ENCODE data around the gene ADAMTS9.

ADAMTS9 gene

DNA sequence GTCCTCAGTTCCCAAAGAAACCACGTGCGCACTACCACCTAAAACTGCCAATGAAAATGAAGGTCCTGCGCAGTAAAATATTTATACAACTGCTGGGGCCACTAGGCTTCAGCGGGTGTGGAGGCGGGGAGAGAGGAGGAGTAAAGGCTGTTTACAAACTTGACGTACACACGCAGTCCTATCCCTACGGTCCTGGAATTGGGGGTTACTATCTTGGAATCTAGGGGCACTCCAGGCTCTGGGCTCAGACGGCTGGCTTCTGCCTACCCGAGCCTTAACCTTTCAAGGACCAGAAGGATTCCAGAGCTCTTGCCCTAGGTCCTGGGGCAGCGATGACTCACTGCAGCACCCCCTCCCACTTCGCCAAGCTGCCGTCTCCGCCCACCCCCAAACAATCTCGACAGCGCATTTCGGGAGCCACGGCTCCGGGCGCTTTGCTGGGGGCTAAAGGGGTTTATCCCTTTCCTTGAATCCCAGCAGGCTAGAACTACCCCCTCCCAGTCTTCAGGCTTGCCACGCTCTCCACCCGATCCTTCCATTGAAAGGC, 3.0 kb downstream of the ADAMTS9 start:
- Histone ChIP-seq H3K36me3 (ENCODE audit: control insufficient read depth, low read depth, low read length) (no peaks in the 10 kb centered on the region), H3K9me3 (ENCODE audit: control insufficient read depth, low read depth, low read length) (no peaks in the 10 kb centered on the region), H3K27ac (ENCODE audit: low read length) (no peak overlapping the region), H3K27me3 (ENCODE audit: control insufficient read depth, insufficient read depth, low read length) (peaks cover 92% of the 10 kb centered on the region), H3K4me3 (ENCODE audit: low read length) (peak overlapping the region; percentile 70), H3K4me1 (ENCODE audit: control insufficient read depth, low read depth, low read length) (peaks cover 52% of the 10 kb centered on the region), H3K9ac (ENCODE audit: low read length) (no peak overlapping the region)

DNA sequence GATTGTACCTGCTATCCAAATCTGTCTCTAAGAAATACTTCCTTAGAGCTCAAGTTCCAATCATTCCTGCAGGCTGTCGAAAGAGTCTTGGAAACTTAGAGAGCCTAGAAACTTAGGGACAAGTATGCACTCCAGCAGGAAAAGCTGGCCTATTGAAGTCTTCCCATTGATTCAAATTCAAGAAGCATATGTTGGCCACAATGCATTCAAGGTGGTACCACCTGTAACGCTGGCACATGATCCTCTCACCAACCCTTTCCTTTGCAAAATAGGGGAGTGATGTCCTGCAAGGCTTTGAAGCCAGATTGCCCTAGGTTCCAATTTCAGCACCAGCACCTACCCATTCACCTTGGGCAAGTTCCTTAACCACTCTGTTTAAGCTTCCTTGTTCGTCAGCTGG, 6.0 kb downstream of the ADAMTS9 start:
- peak overlapping the region; percentile 6 for H3K4me3 ChIP-seq (ENCODE audit: low read length)
- no peaks in the 10 kb centered on the region for H3K36me3 ChIP-seq (ENCODE audit: control insufficient read depth, low read depth, low read length)
- peaks cover 94% of the 10 kb centered on the region for H3K27me3 ChIP-seq (ENCODE audit: control insufficient read depth, insufficient read depth, low read length)
- H3K4me1 ChIP-seq (ENCODE audit: control insufficient read depth, low read depth, low read length): peaks cover 55% of the 10 kb centered on the region
- no peaks in the 10 kb centered on the region for H3K9me3 ChIP-seq (ENCODE audit: control insufficient read depth, low read depth, low read length)
- no peak overlapping the region for H3K9ac ChIP-seq (ENCODE audit: low read length)
- no peak overlapping the region for H3K27ac ChIP-seq (ENCODE audit: low read length)

DNA sequence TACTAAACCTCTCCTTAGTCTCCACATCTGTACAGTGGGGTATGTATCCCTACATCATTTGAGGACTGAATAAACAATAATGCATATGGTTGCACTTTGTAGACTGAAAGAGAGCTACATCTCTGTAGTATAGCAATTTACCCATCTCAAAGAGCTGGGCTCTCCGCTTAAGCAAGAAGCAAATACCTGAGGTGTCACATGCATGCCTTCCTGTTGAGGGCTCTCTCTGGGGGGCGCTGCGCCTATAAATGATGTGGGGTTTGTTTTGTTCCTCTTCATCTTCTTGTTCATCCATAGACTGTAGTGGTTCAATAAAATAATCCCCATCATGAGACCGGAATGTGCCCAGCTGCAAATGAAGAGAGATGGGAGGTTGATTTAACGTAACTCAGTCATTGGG, 6.8 kb downstream of the ADAMTS9 start:
- Histone ChIP-seq H3K27ac (ENCODE audit: low read length) (no peak overlapping the region), H3K9me3 (ENCODE audit: control insufficient read depth, low read depth, low read length) (no peaks in the 10 kb centered on the region), H3K4me3 (ENCODE audit: low read length) (no peak overlapping the region), H3K4me1 (ENCODE audit: control insufficient read depth, low read depth, low read length) (peaks cover 54% of the 10 kb centered on the region), H3K9ac (ENCODE audit: low read length) (no peak overlapping the region), H3K27me3 (ENCODE audit: control insufficient read depth, insufficient read depth, low read length) (peaks cover 87% of the 10 kb centered on the region), H3K36me3 (ENCODE audit: control insufficient read depth, low read depth, low read length) (no peaks in the 10 kb centered on the region)

DNA sequence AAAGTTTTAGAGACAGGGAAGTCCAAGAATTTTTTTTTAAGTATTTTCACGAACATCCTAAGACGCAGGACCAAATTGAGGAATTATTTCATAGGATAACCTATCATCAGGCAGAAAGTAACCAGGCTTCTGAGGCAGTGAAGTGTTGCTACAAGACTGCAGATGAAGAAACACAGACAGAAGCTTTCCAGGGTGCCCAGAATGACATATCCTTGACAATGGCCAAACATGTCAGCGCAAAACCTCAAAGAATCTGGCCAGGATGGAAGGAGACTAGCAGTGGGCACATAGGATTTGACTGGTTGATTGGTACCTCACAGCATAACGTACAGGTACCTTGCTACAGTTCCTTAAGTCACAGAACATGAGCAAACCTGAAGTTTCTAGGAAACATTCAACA, 7.5 kb downstream of the ADAMTS9 start:
- H3K27ac ChIP-seq (ENCODE audit: low read length): no peak overlapping the region
- no peak overlapping the region for H3K9ac ChIP-seq (ENCODE audit: low read length)
- peaks cover 54% of the 10 kb centered on the region for H3K4me1 ChIP-seq (ENCODE audit: control insufficient read depth, low read depth, low read length)
- no peaks in the 10 kb centered on the region for H3K36me3 ChIP-seq (ENCODE audit: control insufficient read depth, low read depth, low read length)
- no peaks in the 10 kb centered on the region for H3K9me3 ChIP-seq (ENCODE audit: control insufficient read depth, low read depth, low read length)
- peaks cover 81% of the 10 kb centered on the region for H3K27me3 ChIP-seq (ENCODE audit: control insufficient read depth, insufficient read depth, low read length)
- H3K4me3 ChIP-seq (ENCODE audit: low read length): no peak overlapping the region

DNA sequence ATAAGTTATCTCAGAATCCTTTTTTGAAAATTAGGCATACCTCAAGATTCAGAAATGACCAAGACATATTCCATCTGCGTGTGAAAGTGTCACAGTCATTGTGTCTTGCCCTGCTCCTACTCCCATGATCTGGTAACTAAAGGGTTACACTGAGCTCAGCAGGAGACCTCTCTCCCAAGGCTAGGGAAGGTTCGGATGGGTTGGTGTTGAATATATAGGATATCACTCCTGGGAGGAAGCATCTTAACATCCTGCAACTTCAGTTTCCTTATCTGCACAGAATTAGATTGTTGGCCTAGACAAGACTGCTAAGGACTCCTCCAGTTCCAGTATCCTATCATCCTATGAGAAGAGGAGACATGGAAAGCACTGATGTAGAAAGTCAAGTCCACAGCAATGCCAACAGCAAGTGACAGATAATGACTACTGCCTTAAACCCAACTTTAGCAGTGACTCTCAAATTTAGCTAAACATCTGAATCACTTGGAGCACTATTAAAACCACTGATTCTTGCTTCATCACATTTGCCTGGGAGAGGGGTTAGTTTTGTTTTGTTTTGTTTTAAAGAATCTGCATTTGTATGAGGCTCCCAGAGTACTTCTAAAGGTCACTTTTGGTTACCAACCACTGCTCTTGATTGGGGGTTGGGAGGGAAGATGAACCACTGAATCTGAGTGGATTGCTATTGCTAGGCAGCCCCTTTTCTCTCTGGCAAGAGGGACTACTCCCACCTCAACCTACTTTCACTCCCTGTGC, 9.7 kb downstream of the ADAMTS9 start:
- Histone ChIP-seq H3K4me3 (ENCODE audit: low read length) (peak overlapping the region; percentile 4), H3K27me3 (ENCODE audit: control insufficient read depth, insufficient read depth, low read length) (peaks cover 59% of the 10 kb centered on the region), H3K27ac (ENCODE audit: low read length) (no peak overlapping the region), H3K9me3 (ENCODE audit: control insufficient read depth, low read depth, low read length) (no peaks in the 10 kb centered on the region), H3K9ac (ENCODE audit: low read length) (no peak overlapping the region), H3K4me1 (ENCODE audit: control insufficient read depth, low read depth, low read length) (peaks cover 46% of the 10 kb centered on the region), H3K36me3 (ENCODE audit: control insufficient read depth, low read depth, low read length) (no peaks in the 10 kb centered on the region)

DNA sequence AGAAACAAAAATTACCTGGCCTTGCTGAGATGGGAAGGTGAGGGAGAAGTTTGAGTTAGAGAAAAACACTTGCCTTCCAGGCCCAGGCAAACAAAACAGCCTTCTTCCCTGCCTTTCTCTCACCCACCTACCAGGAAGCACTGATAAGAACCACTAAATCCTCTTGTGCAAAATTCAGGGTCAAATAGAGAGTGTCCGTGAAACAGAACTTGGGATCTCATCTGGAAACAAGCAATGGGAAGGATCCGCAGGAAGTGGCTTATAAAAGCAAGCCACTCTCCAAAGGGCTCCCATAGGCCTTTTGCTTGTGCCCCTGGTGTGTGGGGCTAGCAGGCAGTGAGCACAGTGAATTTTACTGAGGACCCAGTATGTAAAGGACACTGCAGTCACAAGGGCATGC, 11.0 kb downstream of the ADAMTS9 start:
- H3K27me3 ChIP-seq (ENCODE audit: control insufficient read depth, insufficient read depth, low read length): peaks cover 46% of the 10 kb centered on the region
- H3K4me3 ChIP-seq (ENCODE audit: low read length): no peak overlapping the region
- no peaks in the 10 kb centered on the region for H3K9me3 ChIP-seq (ENCODE audit: control insufficient read depth, low read depth, low read length)
- H3K4me1 ChIP-seq (ENCODE audit: control insufficient read depth, low read depth, low read length): peaks cover 33% of the 10 kb centered on the region
- H3K27ac ChIP-seq (ENCODE audit: low read length): no peak overlapping the region
- no peak overlapping the region for H3K9ac ChIP-seq (ENCODE audit: low read length)
- H3K36me3 ChIP-seq (ENCODE audit: control insufficient read depth, low read depth, low read length): no peaks in the 10 kb centered on the region

DNA sequence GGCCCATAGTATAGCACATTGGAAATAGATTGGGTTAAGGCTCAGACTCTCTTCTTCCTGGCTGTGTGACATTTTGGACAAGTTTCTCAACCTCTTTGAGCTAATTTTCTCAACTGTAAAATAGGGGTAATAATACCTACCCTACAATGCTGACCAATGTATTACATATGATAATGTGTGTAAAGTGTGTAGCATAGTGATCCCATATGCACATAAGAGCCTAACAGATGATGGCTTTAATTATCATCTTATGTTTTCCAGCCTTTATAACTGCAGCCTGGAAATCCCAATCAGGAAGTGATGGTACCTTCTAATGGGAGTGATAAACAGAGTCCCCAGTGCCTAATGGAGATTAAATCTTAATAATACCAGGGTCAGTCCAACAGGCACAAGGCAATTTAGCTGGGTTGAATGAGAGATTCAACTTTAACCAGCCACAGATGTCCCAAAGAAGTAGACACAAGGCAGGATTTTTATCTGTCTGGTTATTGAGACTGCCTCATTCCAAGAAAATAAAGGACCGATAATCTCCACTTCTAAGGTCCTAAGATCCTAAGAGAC, 12.0 kb downstream of the ADAMTS9 start:
- H3K36me3 ChIP-seq (ENCODE audit: control insufficient read depth, low read depth, low read length): no peaks in the 10 kb centered on the region
- no peaks in the 10 kb centered on the region for H3K9me3 ChIP-seq (ENCODE audit: control insufficient read depth, low read depth, low read length)
- no peak overlapping the region for H3K27ac ChIP-seq (ENCODE audit: low read length)
- peaks cover 23% of the 10 kb centered on the region for H3K4me1 ChIP-seq (ENCODE audit: control insufficient read depth, low read depth, low read length)
- no peak overlapping the region for H3K9ac ChIP-seq (ENCODE audit: low read length)
- no peak overlapping the region for H3K4me3 ChIP-seq (ENCODE audit: low read length)
- H3K27me3 ChIP-seq (ENCODE audit: control insufficient read depth, insufficient read depth, low read length): peaks cover 37% of the 10 kb centered on the region

DNA sequence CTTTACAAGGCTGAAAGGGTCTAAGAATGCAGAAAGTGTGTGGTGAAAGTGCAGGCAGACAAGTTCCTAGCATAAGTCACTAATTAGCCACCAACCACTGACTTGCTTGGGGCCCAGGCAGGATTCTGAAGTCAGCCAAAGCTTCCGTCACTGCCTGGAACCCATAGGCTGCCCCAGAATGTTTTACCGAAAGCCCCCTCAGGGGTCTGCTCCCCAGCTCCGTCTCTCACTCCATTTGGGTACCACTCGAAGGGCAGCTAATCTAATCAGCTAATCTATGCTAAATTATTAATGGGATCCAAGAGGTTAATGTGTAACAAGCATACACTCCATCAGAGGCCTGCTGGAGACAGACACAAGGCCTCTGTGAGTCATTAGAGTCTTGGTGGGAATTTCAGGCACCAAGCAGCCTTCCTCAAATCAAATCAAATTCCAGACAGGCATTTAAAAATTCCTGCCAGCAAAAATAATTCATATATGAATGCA, 13.2 kb downstream of the ADAMTS9 start:
- Histone ChIP-seq H3K9ac (ENCODE audit: low read length) (no peak overlapping the region), H3K36me3 (ENCODE audit: control insufficient read depth, low read depth, low read length) (no peaks in the 10 kb centered on the region), H3K4me1 (ENCODE audit: control insufficient read depth, low read depth, low read length) (peaks cover 13% of the 10 kb centered on the region), H3K4me3 (ENCODE audit: low read length) (no peak overlapping the region), H3K9me3 (ENCODE audit: control insufficient read depth, low read depth, low read length) (no peaks in the 10 kb centered on the region), H3K27me3 (ENCODE audit: control insufficient read depth, insufficient read depth, low read length) (peaks cover 26% of the 10 kb centered on the region), H3K27ac (ENCODE audit: low read length) (no peak overlapping the region)

DNA sequence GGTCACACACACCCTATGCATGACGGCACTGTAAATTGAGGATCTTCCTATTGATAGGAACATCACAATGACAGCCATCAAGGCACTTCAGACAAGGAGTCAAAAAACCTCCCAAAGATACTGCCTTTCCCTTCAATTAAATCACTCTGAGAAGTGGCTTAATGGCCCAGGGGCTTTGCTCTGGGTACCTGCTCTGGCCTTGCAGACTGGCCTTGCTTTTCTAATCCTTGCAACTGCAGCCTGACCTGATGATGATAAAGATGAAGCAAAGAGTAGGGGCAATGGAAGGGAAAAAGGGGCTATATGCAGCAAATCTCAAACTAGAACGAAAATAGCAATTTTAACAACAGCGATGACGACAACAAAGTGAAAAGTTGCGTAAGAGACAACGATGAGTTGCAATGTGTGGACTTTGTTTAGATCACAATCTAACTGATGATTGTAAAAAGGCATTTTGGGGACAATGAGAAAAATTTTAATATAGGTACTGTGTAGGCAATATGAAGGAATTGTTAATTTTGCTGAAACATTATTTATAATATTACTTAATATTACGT, 14.6 kb downstream of the ADAMTS9 start:
- Histone ChIP-seq H3K27me3 (ENCODE audit: control insufficient read depth, insufficient read depth, low read length) (peaks cover 12% of the 10 kb centered on the region), H3K4me1 (ENCODE audit: control insufficient read depth, low read depth, low read length) (peaks cover 7% of the 10 kb centered on the region), H3K9ac (ENCODE audit: low read length) (no peak overlapping the region), H3K9me3 (ENCODE audit: control insufficient read depth, low read depth, low read length) (no peaks in the 10 kb centered on the region), H3K36me3 (ENCODE audit: control insufficient read depth, low read depth, low read length) (no peaks in the 10 kb centered on the region), H3K4me3 (ENCODE audit: low read length) (no peak overlapping the region), H3K27ac (ENCODE audit: low read length) (no peak overlapping the region)

DNA sequence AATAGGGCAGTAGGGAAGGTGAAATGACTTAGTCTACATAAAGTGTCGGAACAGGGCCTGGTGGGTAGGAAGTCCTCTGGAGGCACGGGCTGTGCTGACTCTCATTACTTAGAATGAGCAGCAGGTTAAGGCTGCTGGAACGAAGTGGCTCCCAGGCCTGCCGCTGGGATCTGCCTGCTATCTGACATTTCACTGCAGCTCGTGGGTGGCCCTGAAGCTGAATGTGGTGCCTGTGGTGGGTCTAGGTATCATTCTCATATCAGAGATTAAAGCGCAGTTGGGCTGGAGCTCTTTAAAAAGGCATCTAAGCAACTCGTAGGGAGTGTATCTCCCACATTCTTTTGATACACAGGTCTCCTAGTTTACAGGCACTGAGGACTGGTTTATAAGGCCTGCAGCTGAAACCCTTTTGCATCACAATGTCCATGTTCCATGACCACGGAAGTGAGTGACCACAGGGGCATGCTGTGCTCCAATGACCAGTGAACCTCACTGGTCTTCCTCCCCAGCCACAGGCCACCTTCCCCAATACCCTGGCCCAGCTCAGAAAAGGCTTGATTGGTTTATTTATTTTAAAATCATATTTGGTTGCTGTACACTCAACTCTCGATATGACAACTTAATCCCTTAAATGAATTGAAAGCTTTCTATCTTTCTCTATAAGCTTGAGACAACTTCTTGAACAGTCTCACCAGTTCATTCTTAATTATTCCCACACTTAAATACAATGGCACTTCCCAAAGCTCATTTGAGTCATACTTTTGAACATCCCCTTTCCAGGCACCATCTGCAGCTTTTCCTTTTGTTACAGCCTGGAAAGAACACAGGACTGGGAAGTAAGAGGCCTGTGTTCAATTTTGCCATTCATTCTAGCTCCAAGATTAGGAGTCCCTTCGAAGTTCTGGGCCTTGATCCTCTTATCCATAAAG, 19.0 kb downstream of the ADAMTS9 start:
- H3K9me3 ChIP-seq (ENCODE audit: control insufficient read depth, low read depth, low read length): no peaks in the 10 kb centered on the region
- no peak overlapping the region for H3K4me3 ChIP-seq (ENCODE audit: low read length)
- no peaks in the 10 kb centered on the region for H3K27me3 ChIP-seq (ENCODE audit: control insufficient read depth, insufficient read depth, low read length)
- H3K4me1 ChIP-seq (ENCODE audit: control insufficient read depth, low read depth, low read length): peaks cover 3% of the 10 kb centered on the region
- no peak overlapping the region for H3K9ac ChIP-seq (ENCODE audit: low read length)
- H3K27ac ChIP-seq (ENCODE audit: low read length): no peak overlapping the region
- no peaks in the 10 kb centered on the region for H3K36me3 ChIP-seq (ENCODE audit: control insufficient read depth, low read depth, low read length)

All from iPS-18a (cell line).